KG1 (cell line): ENCODE measurements around the gene ID3.
A peak's percentile ranks its signal among the peaks of the same experiment; 100 is the strongest.

Source experiments
- DNase-seq: peaks from one replicate; lab custom pipeline; 2025; lab: John Stamatoyannopoulos, UW

The ID3 gene

GRCh38 chr1:23559136-23559984 lies at the start of gene ID3:
TSS of gene ID3 (minus strand) at chr1:23559501. CDS start at chr1:23559426, 75 bp downstream.
- DNase-seq = peak; percentile 64

- DNase-seq = no peak
These were observed 48.6 kb upstream of the ID3 start for GRCh38 chr1:23607944-23608343.

GRCh38 chr1:23601968-23602876 lies 42.9 kb upstream of the ID3 start:
- no peak for DNase-seq

- DNase-seq = no peak
These were observed 42.0 kb upstream of the ID3 start for GRCh38 chr1:23601135-23601967.

- DNase-seq = no peak
These were observed 41.0 kb upstream of the ID3 start for GRCh38 chr1:23600283-23600682.

GRCh38 chr1:23599125-23599524 lies 39.8 kb upstream of the ID3 start:
- DNase-seq = no peak

GRCh38 chr1:23598424-23598823 lies 39.1 kb upstream of the ID3 start:
- DNase-seq = no peak

GRCh38 chr1:23597635-23598388 lies 38.5 kb upstream of the ID3 start:
- DNase-seq = no peak

GRCh38 chr1:23596382-23597358 lies 37.4 kb upstream of the ID3 start:
- DNase-seq = no peak

GRCh38 chr1:23594927-23595353 lies 35.6 kb upstream of the ID3 start:
- DNase-seq = no peak

GRCh38 chr1:23594149-23594907 lies 35.0 kb upstream of the ID3 start:
- DNase-seq = no peak

- DNase-seq = no peak
These were observed 34.4 kb upstream of the ID3 start for GRCh38 chr1:23593556-23594148.

- no peak for DNase-seq
These were observed 33.8 kb upstream of the ID3 start for GRCh38 chr1:23593042-23593521.

- no peak for DNase-seq
These were observed 33.0 kb upstream of the ID3 start for GRCh38 chr1:23592209-23592892.

- DNase-seq = no peak
These were observed 32.3 kb upstream of the ID3 start for GRCh38 chr1:23591460-23592208.

- no peak for DNase-seq
These were observed 30.9 kb upstream of the ID3 start for GRCh38 chr1:23590058-23590783.

GRCh38 chr1:23589585-23589986 lies 30.3 kb upstream of the ID3 start:
- DNase-seq = no peak
